H9 (cell line): Measurements from ENCODE around the gene PPRC1. TPM values are rescaled to one million over a fixed set of nuclear protein-coding genes. Genes with fewer than 3 reads are reported as not detected.

ENCODE experiments used
- DNase-seq: peaks from one replicate; pipeline ENCODE4 v3.0.0-alpha.2; 2017
- H2AFZ ChIP-seq: one replicate; pipeline ENCODE4 v1.6.1; 2013; ENCODE audit warnings: mild to moderate bottlenecking, low read length, control low read depth, moderate library complexity
- H2AK5ac ChIP-seq: 2 replicates; pipeline ENCODE4 v1.6.1; 2013; ENCODE audit warnings: low read length, control low read depth, mixed read lengths; ENCODE audit not compliant: insufficient read length
- H2BK120ac ChIP-seq: one replicate; pipeline ENCODE4 v1.6.1; 2013; ENCODE audit warnings: low read depth, mild to moderate bottlenecking, low read length, control low read depth, inconsistent platforms; ENCODE audit not compliant: poor library complexity, severe bottlenecking
- H2BK12ac ChIP-seq: 2 replicates; pipeline ENCODE4 v1.6.1; 2013; ENCODE audit warnings: low read length, control low read depth, mixed read lengths, low read depth; ENCODE audit not compliant: insufficient read length
- H2BK15ac ChIP-seq: 2 replicates; pipeline ENCODE4 v1.6.1; 2013; ENCODE audit warnings: low read depth, low read length, control low read depth
- H2BK20ac ChIP-seq: one replicate; pipeline ENCODE4 v1.6.1; 2013; ENCODE audit warnings: low read depth, mild to moderate bottlenecking, low read length, control low read depth, inconsistent platforms; ENCODE audit not compliant: poor library complexity, severe bottlenecking
- H2BK5ac ChIP-seq: 2 replicates; pipeline ENCODE4 v1.6.1; 2013; ENCODE audit warnings: low read length, control low read depth, mixed read lengths; ENCODE audit not compliant: insufficient read length
- H3K14ac ChIP-seq: 2 replicates; pipeline ENCODE4 v1.6.1; 2013; ENCODE audit warnings: low read length, control low read depth; ENCODE audit not compliant: insufficient read depth
- H3K18ac ChIP-seq: 2 replicates; pipeline ENCODE4 v1.6.1; 2013; ENCODE audit warnings: low read depth, mild to moderate bottlenecking, mixed read lengths, low read length, control low read depth; ENCODE audit not compliant: insufficient read length
- H3K23ac ChIP-seq: 2 replicates; pipeline ENCODE4 v1.6.1; 2013; ENCODE audit warnings: low read length, control low read depth, mixed read lengths, low read depth; ENCODE audit not compliant: insufficient read length
- H3K23me2 ChIP-seq: 2 replicates; pipeline ENCODE4 v1.6.1; 2013; ENCODE audit warnings: low read depth, mild to moderate bottlenecking, mixed read lengths, low read length, control low read depth; ENCODE audit not compliant: insufficient read length, poor library complexity, severe bottlenecking
- H3K27ac ChIP-seq: 2 replicates; pipeline ENCODE4 v1.5.1; 2013; ENCODE audit warnings: low read length, control low read depth, mixed read lengths, low read depth; ENCODE audit not compliant: insufficient read length
- H3K27me3 ChIP-seq: 2 replicates; pipeline ENCODE4 v1.6.1; 2013; ENCODE audit warnings: low read length, control low read depth, inconsistent platforms; ENCODE audit not compliant: insufficient read depth
- H3K4ac ChIP-seq: 2 replicates; pipeline ENCODE4 v1.6.1; 2013; ENCODE audit warnings: low read depth, mild to moderate bottlenecking, control low read depth, inconsistent platforms, low read length, moderate library complexity
- H3K4me1 ChIP-seq: 2 replicates; pipeline ENCODE4 v1.6.1; 2013; ENCODE audit warnings: low read length, control low read depth, inconsistent platforms; ENCODE audit not compliant: insufficient read depth
- H3K4me2 ChIP-seq: 2 replicates; pipeline ENCODE4 v1.6.1; 2013; ENCODE audit warnings: low read length, control low read depth, mixed read lengths; ENCODE audit not compliant: insufficient read length, insufficient read depth
- H3K56ac ChIP-seq: 2 replicates; pipeline ENCODE4 v1.6.1; 2013; ENCODE audit warnings: low read depth, mild to moderate bottlenecking, mixed read lengths, low read length, control low read depth; ENCODE audit not compliant: insufficient read length
- H3K79me1 ChIP-seq: 2 replicates; pipeline ENCODE4 v1.6.1; 2013; ENCODE audit warnings: low read depth, mild to moderate bottlenecking, moderate library complexity, low read length, control low read depth, inconsistent platforms; ENCODE audit not compliant: insufficient read depth, poor library complexity, severe bottlenecking
- H3K79me2 ChIP-seq: 2 replicates; pipeline ENCODE4 v1.6.1; 2013; ENCODE audit warnings: low read length, control low read depth, inconsistent platforms; ENCODE audit not compliant: insufficient read depth
- H3K9ac ChIP-seq: 2 replicates; pipeline ENCODE4 v1.6.1; 2013; ENCODE audit warnings: low read length, control low read depth, mixed read lengths; ENCODE audit not compliant: insufficient read length; ENCODE audit errors: extremely low read depth
- H3K9me3 ChIP-seq: one replicate; pipeline ENCODE4 v1.6.1; 2013; ENCODE audit warnings: low read depth, low read length, inconsistent platforms; ENCODE audit not compliant: control insufficient read depth
- H3T11ph ChIP-seq: one replicate; pipeline ENCODE4 v1.6.1; 2013; ENCODE audit warnings: mild to moderate bottlenecking, low read length, control low read depth, inconsistent platforms
- H4K20me1 ChIP-seq: one replicate; pipeline ENCODE4 v1.6.1; 2013; ENCODE audit not compliant: control insufficient read depth, insufficient read length, insufficient read depth
- H4K5ac ChIP-seq: 2 replicates; pipeline ENCODE4 v1.6.1; 2013; ENCODE audit warnings: low read depth, mild to moderate bottlenecking, mixed read lengths, low read length, control low read depth; ENCODE audit not compliant: insufficient read length
- H4K8ac ChIP-seq: replicated peaks from 2 replicates; pipeline ENCODE4 v1.6.1; 2013; ENCODE audit warnings: low read length, control low read depth, mixed read lengths, low read depth; ENCODE audit not compliant: insufficient read length
- H4K91ac ChIP-seq: 2 replicates; pipeline ENCODE4 v1.6.1; 2013; ENCODE audit warnings: low read depth, mild to moderate bottlenecking, moderate library complexity, mixed read lengths, low read length, control low read depth; ENCODE audit not compliant: insufficient read length
- H3K27ac Mint-ChIP-seq, 3 experiments: 2 replicates in 2 of 3; 3 replicates in 1 of 3; pipeline ENCODE4 v1.8.0; 2020 to 2021; ENCODE audit warnings: mixed read lengths in 3 of 3, mild to moderate bottlenecking in 1 of 3, moderate library complexity in 1 of 3
- H3K27me3 Mint-ChIP-seq: 2 replicates; pipeline ENCODE4 v1.8.0; 2021; ENCODE audit warnings: low read depth, mild to moderate bottlenecking, moderate library complexity, mixed read lengths
- H3K36me3 Mint-ChIP-seq, 3 experiments: 2 replicates in 2 of 3; 3 replicates in 1 of 3; pipeline ENCODE4 v1.8.0; 2020 to 2021; ENCODE audit warnings: low read depth in 3 of 3, mixed read lengths in 3 of 3; ENCODE audit not compliant: insufficient read depth in 1 of 3
- H3K4me1 Mint-ChIP-seq, 2 experiments: 2 replicates each; pipeline ENCODE4 v1.8.0; 2020; ENCODE audit warnings: mixed read lengths in 2 of 2
- H3K4me3 Mint-ChIP-seq, 2 experiments: 2 replicates in 1 of 2; 3 replicates in 1 of 2; pipeline ENCODE4 v1.8.0; 2020 to 2021; ENCODE audit warnings: mild to moderate bottlenecking in 2 of 2, mixed read lengths in 2 of 2, moderate library complexity in 1 of 2
- H3K9me3 Mint-ChIP-seq, 2 experiments: 2 replicates in 1 of 2; 3 replicates in 1 of 2; pipeline ENCODE4 v1.8.0; 2020; ENCODE audit warnings: mild to moderate bottlenecking in 2 of 2, mixed read lengths in 2 of 2, moderate library complexity in 1 of 2
- WGBS: extraction: QIAGEN DNeasy Blood & Tissue Kit; methylation state at CpG from one replicate; pipeline ENCODE4 v1.1.7; 2013; ENCODE audit warnings: missing lambda C conversion rate, low lambda C conversion rate, mixed read lengths; ENCODE audit not compliant: insufficient read length; ENCODE audit errors: extremely low coverage; 5-methylcytosine and 5-hydroxymethylcytosine counted together
- long read RNA-seq: library from polyadenylated mRNA; unstranded; transcript quantifications from one replicate; pipeline ENCODE4 v2.0.0, GENCODE V29; 2020
- total RNA-seq: library from RNA; stranded (reverse); gene quantifications from 2 replicates; pipeline ENCODE4 v1.2.1, GENCODE V29; 2021
- TF ChIP-seq, protein P1 (sequence below): fragments of 200-600 bp; sonication (generic); conservative IDR thresholded peaks from 3 replicates; pipeline ENCODE4 v1.8.0; 2021; ENCODE audit warnings: antibody characterized with exemption, mild to moderate bottlenecking

The PPRC1 gene, protein sequence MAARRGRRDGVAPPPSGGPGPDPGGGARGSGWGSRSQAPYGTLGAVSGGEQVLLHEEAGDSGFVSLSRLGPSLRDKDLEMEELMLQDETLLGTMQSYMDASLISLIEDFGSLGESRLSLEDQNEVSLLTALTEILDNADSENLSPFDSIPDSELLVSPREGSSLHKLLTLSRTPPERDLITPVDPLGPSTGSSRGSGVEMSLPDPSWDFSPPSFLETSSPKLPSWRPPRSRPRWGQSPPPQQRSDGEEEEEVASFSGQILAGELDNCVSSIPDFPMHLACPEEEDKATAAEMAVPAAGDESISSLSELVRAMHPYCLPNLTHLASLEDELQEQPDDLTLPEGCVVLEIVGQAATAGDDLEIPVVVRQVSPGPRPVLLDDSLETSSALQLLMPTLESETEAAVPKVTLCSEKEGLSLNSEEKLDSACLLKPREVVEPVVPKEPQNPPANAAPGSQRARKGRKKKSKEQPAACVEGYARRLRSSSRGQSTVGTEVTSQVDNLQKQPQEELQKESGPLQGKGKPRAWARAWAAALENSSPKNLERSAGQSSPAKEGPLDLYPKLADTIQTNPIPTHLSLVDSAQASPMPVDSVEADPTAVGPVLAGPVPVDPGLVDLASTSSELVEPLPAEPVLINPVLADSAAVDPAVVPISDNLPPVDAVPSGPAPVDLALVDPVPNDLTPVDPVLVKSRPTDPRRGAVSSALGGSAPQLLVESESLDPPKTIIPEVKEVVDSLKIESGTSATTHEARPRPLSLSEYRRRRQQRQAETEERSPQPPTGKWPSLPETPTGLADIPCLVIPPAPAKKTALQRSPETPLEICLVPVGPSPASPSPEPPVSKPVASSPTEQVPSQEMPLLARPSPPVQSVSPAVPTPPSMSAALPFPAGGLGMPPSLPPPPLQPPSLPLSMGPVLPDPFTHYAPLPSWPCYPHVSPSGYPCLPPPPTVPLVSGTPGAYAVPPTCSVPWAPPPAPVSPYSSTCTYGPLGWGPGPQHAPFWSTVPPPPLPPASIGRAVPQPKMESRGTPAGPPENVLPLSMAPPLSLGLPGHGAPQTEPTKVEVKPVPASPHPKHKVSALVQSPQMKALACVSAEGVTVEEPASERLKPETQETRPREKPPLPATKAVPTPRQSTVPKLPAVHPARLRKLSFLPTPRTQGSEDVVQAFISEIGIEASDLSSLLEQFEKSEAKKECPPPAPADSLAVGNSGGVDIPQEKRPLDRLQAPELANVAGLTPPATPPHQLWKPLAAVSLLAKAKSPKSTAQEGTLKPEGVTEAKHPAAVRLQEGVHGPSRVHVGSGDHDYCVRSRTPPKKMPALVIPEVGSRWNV (N-terminal part only)
- total RNA-seq = 111 and 121 TPM in 2 replicates
- long read RNA-seq, full-length matches to known transcripts = 31 of 93 reads
- long read RNA-seq, partial matches to known transcripts = 46 of 93 reads
- long read RNA-seq, other reads (novel, unspliced or antisense) = 16 of 93 reads

DNA sequence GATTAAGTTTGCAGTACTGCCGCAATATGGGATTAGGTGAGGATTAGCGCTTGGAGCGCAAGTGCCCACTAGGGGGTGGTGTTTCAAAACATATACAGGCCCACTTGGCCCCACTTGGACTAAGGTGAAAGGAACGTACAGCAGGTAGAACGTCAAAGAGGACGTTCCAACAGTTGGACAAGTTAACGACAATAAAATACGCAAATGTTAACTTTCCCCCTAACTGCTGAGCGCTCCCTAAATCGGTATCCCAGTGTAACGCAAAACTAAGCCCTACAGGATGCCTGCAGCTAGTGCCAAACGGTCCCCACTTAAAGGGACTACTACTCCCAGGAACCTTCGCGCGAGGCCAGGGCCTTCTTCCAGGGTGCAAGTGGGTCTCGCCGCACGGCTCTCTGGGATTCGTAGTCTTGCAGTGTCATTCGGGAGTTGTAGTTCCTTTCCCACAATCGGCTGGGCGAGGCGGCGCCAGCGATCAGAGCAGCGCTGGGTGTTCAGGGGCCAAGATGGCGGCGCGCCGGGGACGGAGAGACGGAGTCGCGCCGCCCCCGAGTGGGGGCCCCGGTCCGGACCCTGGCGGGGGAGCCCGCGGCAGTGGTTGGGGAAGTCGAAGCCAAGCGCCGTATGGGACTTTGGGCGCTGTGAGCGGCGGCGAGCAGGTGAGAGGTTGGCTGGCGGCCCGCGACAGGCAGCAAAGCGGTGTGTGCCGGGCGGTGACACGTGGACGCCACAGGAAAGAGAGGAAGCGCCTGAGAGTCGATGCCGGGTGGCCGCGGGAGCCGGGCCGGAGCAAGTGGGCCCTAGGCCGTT, at the start of gene PPRC1:
Gene PPRC1 (plus strand): TSS at position 478 of the 810 bp plus-strand sequence. CDS start 29 bp downstream, at position 507.
- peak; percentile 99 for DNase-seq
- peak within 1 kb of the TSS; percentile 83 for H3K14ac ChIP-seq
- H3K27me3 Mint-ChIP-seq = peaks cover 2% of the 10 kb centered on the region; the same call in 1 of the 2 replicates
- no peaks in the 10 kb centered on the region for H3K9me3 ChIP-seq
- no peak within 1 kb of the TSS for H3T11ph ChIP-seq
- H3K4ac ChIP-seq = 0 out of 2 replicates have a peak within 1 kb of the TSS, but pooled peaks have one; percentile 64
- no peak within 1 kb of the TSS for H2BK15ac ChIP-seq
- H3K79me1 ChIP-seq = peaks cover 10% of the 10 kb centered on the region
- peak within 1 kb of the TSS; percentile 95 to 99 (median 99) for H3K27ac Mint-ChIP-seq
- H2BK12ac ChIP-seq = no peak within 1 kb of the TSS
- no peaks in the 10 kb centered on the region for H4K20me1 ChIP-seq
- H3K4me1 Mint-ChIP-seq = peaks cover 23 to 27% of the 10 kb centered on the region in 2 experiments
- peak within 1 kb of the TSS; percentile 97 to 98 for H3K4me3 Mint-ChIP-seq
- no CpG with 5 or more reads among the region's 64 CpGs for WGBS
- H2BK20ac ChIP-seq = no peak within 1 kb of the TSS
- H2AK5ac ChIP-seq = no peak within 1 kb of the TSS
- peak within 1 kb of the TSS; percentile 86 for H3K18ac ChIP-seq
- H3K23ac ChIP-seq = no peak within 1 kb of the TSS
- peak within 1 kb of the TSS; percentile 74 for H2AFZ ChIP-seq
- H2BK120ac ChIP-seq = no peak within 1 kb of the TSS
- peaks cover 42% of the 10 kb centered on the region for H3K79me2 ChIP-seq
- peak within 1 kb of the TSS; percentile 91 for H3K9ac ChIP-seq
- TF ChIP-seq, protein P1, sequence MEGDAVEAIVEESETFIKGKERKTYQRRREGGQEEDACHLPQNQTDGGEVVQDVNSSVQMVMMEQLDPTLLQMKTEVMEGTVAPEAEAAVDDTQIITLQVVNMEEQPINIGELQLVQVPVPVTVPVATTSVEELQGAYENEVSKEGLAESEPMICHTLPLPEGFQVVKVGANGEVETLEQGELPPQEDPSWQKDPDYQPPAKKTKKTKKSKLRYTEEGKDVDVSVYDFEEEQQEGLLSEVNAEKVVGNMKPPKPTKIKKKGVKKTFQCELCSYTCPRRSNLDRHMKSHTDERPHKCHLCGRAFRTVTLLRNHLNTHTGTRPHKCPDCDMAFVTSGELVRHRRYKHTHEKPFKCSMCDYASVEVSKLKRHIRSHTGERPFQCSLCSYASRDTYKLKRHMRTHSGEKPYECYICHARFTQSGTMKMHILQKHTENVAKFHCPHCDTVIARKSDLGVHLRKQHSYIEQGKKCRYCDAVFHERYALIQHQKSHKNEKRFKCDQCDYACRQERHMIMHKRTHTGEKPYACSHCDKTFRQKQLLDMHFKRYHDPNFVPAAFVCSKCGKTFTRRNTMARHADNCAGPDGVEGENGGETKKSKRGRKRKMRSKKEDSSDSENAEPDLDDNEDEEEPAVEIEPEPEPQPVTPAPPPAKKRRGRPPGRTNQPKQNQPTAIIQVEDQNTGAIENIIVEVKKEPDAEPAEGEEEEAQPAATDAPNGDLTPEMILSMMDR = peak; percentile 97
- no peaks in the 10 kb centered on the region for H3K27me3 ChIP-seq
- no peak within 1 kb of the TSS for H3K56ac ChIP-seq
- H4K8ac ChIP-seq = no peak within 1 kb of the TSS
- no peak within 1 kb of the TSS for H3K27ac ChIP-seq
- peaks cover 18 to 30% (median 22%) of the 10 kb centered on the region in 3 experiments for H3K36me3 Mint-ChIP-seq
- no peak within 1 kb of the TSS for H4K91ac ChIP-seq
- H3K23me2 ChIP-seq = peaks cover 11% of the 10 kb centered on the region
- peak within 1 kb of the TSS; percentile 15 for H4K5ac ChIP-seq
- H3K4me1 ChIP-seq = no peaks in the 10 kb centered on the region; the same call in 1 of the 2 replicates
- peak within 1 kb of the TSS; percentile 100 for H3K4me2 ChIP-seq
- no peak within 1 kb of the TSS for H2BK5ac ChIP-seq
- no peaks in the 10 kb centered on the region; a peak in 1 of 5 replicates for H3K9me3 Mint-ChIP-seq
